ENCODE data around the gene ATP8A2. TPM values are rescaled to one million over a fixed set of nuclear protein-coding genes. Genes with fewer than 3 reads are reported as not detected.

The ATP8A2 gene
- total RNA-seq, 1 donor from 2014 or later, result 1.9 TPM

GRCh38 chr13:26047040-26047439 lies 675.3 kb downstream of the ATP8A2 start:
- TF ChIP-seq, protein P1, sequence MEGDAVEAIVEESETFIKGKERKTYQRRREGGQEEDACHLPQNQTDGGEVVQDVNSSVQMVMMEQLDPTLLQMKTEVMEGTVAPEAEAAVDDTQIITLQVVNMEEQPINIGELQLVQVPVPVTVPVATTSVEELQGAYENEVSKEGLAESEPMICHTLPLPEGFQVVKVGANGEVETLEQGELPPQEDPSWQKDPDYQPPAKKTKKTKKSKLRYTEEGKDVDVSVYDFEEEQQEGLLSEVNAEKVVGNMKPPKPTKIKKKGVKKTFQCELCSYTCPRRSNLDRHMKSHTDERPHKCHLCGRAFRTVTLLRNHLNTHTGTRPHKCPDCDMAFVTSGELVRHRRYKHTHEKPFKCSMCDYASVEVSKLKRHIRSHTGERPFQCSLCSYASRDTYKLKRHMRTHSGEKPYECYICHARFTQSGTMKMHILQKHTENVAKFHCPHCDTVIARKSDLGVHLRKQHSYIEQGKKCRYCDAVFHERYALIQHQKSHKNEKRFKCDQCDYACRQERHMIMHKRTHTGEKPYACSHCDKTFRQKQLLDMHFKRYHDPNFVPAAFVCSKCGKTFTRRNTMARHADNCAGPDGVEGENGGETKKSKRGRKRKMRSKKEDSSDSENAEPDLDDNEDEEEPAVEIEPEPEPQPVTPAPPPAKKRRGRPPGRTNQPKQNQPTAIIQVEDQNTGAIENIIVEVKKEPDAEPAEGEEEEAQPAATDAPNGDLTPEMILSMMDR (IDR thresholded peaks at IDR 0.05), result no peak
- no peak overlapping the region for H3K27ac Mint-ChIP-seq (ENCODE audit: unreplicated experiment)
- no peak for DNase-seq (ENCODE audit: low spot score)
- no peaks in the 10 kb centered on the region for H3K27me3 Mint-ChIP-seq (ENCODE audit: low read depth)
- H3K36me3 Mint-ChIP-seq (ENCODE audit: low read depth), result peaks cover 13% of the 10 kb centered on the region
- peaks cover 45% of the 10 kb centered on the region for H3K4me1 Mint-ChIP-seq (ENCODE audit: low read depth)
- H3K9me3 Mint-ChIP-seq (ENCODE audit: low read depth), result no peaks in the 10 kb centered on the region
- peak overlapping the region; percentile 62 for H3K4me3 Mint-ChIP-seq (ENCODE audit: unreplicated experiment)

- H3K27ac Mint-ChIP-seq (ENCODE audit: unreplicated experiment), result peak overlapping the region; percentile 92
- H3K4me3 Mint-ChIP-seq (ENCODE audit: unreplicated experiment), result peak overlapping the region; percentile 91
- no peak for DNase-seq (ENCODE audit: low spot score)
- no peaks in the 10 kb centered on the region for H3K9me3 Mint-ChIP-seq (ENCODE audit: low read depth)
- no peaks in the 10 kb centered on the region for H3K27me3 Mint-ChIP-seq (ENCODE audit: low read depth)
- peaks cover 12% of the 10 kb centered on the region for H3K36me3 Mint-ChIP-seq (ENCODE audit: low read depth)
- TF ChIP-seq, protein P1 (IDR thresholded peaks at IDR 0.05), result no peak
- peaks cover 41% of the 10 kb centered on the region for H3K4me1 Mint-ChIP-seq (ENCODE audit: low read depth)
These were observed 677.0 kb downstream of the ATP8A2 start for GRCh38 chr13:26048741-26049140.

- H3K4me1 Mint-ChIP-seq (ENCODE audit: low read depth), result peaks cover 33% of the 10 kb centered on the region
- H3K27me3 Mint-ChIP-seq (ENCODE audit: low read depth), result no peaks in the 10 kb centered on the region
- TF ChIP-seq, protein P1 (IDR thresholded peaks at IDR 0.05), result peak; percentile 5
- H3K36me3 Mint-ChIP-seq (ENCODE audit: low read depth), result peaks cover 8% of the 10 kb centered on the region
- H3K4me3 Mint-ChIP-seq (ENCODE audit: unreplicated experiment), result peak overlapping the region; percentile 91
- peak overlapping the region; percentile 92 for H3K27ac Mint-ChIP-seq (ENCODE audit: unreplicated experiment)
- H3K9me3 Mint-ChIP-seq (ENCODE audit: low read depth), result no peaks in the 10 kb centered on the region
- DNase-seq (ENCODE audit: low spot score), result no peak
These were observed 678.9 kb downstream of the ATP8A2 start for GRCh38 chr13:26050568-26051230.

GRCh38 chr13:26051231-26051656 lies 679.5 kb downstream of the ATP8A2 start:
- no peak for DNase-seq (ENCODE audit: low spot score)
- H3K27me3 Mint-ChIP-seq (ENCODE audit: low read depth), result no peaks in the 10 kb centered on the region
- peaks cover 33% of the 10 kb centered on the region for H3K4me1 Mint-ChIP-seq (ENCODE audit: low read depth)
- H3K4me3 Mint-ChIP-seq (ENCODE audit: unreplicated experiment), result peak overlapping the region; percentile 91
- TF ChIP-seq, protein P1 (IDR thresholded peaks at IDR 0.05), result no peak
- no peaks in the 10 kb centered on the region for H3K9me3 Mint-ChIP-seq (ENCODE audit: low read depth)
- H3K36me3 Mint-ChIP-seq (ENCODE audit: low read depth), result peaks cover 7% of the 10 kb centered on the region
- peak overlapping the region; percentile 41 for H3K27ac Mint-ChIP-seq (ENCODE audit: unreplicated experiment)

DNA sequence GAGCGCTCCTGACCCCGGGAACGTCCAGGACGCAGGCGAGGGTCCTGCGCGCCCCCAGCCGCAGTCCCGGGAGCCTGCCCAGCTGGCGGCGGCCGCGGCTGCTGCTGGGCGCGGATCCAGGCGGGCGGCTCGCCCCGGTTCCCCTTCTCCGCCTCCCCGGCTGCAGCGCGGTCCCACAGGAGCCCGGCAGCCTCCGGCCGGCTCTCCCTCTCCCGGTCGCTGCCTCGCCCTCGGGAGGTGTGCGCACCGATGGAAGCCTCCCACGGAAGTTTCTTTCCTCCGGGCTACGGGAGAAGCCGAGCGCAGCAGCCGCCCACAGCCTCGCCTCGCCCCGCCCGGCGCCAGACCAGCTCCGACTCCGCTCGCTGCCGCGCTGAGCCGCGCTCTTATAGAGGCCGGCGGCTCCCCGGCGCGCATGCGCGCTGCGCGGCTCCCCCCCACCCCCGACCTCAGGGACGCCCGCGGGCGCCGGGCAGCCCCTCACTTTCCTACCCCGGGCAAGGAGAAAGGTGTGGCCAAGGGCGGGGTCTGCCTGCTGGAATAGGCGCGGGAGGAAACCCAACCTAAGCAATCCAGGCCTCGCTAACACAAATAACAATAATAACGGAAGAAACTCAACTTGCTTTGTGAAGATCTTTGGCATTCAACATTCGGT lies 680.0 kb downstream of the ATP8A2 start, which contains the start of gene SHISA2:
Gene SHISA2 (minus strand): TSS at position 360 of the 655 bp plus-strand sequence. CDS start 1,041 bp downstream, outside the sequence.
- peaks cover 29% of the 10 kb centered on the region for H3K4me1 Mint-ChIP-seq (ENCODE audit: low read depth)
- peak within 1 kb of the TSS; percentile 91 for H3K4me3 Mint-ChIP-seq (ENCODE audit: unreplicated experiment)
- H3K9me3 Mint-ChIP-seq (ENCODE audit: low read depth), result no peaks in the 10 kb centered on the region
- peaks cover 5% of the 10 kb centered on the region for H3K36me3 Mint-ChIP-seq (ENCODE audit: low read depth)
- H3K27ac Mint-ChIP-seq (ENCODE audit: unreplicated experiment), result peak within 1 kb of the TSS; percentile 41
- H3K27me3 Mint-ChIP-seq (ENCODE audit: low read depth), result no peaks in the 10 kb centered on the region
- no peak for DNase-seq (ENCODE audit: low spot score)
- TF ChIP-seq, protein P1 (IDR thresholded peaks at IDR 0.05), result no peak

Measured in chondrocyte (in vitro differentiated cells).